ENCODE measurements around the gene GINS1. TPM values are rescaled to one million over a fixed set of nuclear protein-coding genes. Genes with fewer than 3 reads are reported as not detected.

The GINS1 gene
- total RNA-seq, 4 donors from 2014 or later: 0.44 to 1.5 (median 0.89) TPM; not detected in 1

DNA sequence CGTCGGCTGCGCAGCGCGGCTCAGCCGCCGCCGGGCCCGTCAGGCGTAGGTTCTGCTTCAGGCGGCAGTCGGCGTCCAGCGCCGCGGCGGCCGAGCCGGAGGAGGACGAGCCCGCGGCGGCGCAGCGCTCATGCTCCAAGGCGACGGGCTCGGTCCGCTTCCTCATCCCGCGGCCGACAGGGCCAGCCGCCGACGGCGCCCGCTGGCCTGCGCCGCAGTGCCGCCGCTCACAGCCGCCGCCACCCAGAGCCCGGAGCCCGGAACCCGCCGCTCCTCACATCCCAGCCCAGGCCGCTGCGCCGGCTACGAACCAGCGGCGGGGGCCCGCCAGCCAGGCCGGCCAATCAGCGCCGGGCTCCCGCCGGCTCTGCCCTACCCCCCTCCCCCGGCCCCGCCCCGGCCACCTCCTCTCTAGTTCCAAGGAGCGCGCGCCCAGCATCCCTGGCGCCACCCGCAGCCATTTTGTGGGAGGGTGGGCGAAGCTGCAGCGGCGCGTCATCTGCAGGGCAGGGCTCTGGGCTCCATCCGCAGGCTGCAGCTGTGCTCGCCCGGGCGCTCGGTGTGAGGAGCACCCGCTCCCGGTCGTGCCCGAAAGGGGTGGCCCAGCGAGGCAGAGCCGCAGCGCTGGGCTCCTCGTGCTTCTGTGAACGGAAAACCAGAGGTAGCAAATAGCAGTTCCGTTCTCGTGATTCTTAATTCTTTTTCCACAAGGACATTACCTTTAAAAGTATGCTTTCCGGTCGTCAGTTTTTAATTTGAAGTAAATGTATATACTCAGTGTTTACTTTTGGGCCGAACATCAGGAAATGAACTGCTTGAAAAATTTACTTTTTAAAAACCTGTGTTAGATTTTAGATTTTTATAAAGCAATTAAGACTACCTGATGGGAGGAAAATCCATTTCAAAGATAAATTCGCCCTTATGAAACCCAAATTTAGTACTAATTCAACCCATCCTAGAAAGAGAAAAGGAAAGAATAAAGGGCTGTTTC lies 16.6 kb upstream of the GINS1 start, which contains the start of gene ABHD12:
ABHD12 (minus strand) TSS at position 298 of the 991 bp plus-strand sequence; CDS start at position 166, 132 bp downstream.
- Histone ChIP-seq H3K9me3 (no peaks in the 10 kb centered on the region), H3K27me3 (no peaks in the 10 kb centered on the region), H3K4me3 (replicated peaks in 1 of 3) (peak within 1 kb of the TSS; percentile 49 to 85 (median 80)), H3K27ac (peak within 1 kb of the TSS; percentile 86 to 92 (median 90)), H3K36me3 (no peaks in the 10 kb centered on the region), H3K4me1 (peaks cover 19 to 24% of the 10 kb centered on the region in 2 donors)
- 3 to 4% methylated on average over 18 to 26 of the region's 91 CpGs for WGBS, 2 donors
- TF ChIP-seq POLR2A (IDR thresholded peaks at IDR 0.05): peak; percentile 72 to 94
- TF ChIP-seq, protein P1, sequence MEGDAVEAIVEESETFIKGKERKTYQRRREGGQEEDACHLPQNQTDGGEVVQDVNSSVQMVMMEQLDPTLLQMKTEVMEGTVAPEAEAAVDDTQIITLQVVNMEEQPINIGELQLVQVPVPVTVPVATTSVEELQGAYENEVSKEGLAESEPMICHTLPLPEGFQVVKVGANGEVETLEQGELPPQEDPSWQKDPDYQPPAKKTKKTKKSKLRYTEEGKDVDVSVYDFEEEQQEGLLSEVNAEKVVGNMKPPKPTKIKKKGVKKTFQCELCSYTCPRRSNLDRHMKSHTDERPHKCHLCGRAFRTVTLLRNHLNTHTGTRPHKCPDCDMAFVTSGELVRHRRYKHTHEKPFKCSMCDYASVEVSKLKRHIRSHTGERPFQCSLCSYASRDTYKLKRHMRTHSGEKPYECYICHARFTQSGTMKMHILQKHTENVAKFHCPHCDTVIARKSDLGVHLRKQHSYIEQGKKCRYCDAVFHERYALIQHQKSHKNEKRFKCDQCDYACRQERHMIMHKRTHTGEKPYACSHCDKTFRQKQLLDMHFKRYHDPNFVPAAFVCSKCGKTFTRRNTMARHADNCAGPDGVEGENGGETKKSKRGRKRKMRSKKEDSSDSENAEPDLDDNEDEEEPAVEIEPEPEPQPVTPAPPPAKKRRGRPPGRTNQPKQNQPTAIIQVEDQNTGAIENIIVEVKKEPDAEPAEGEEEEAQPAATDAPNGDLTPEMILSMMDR (IDR thresholded peaks at IDR 0.05): peak in 1 of 6 experiments; percentile 3
- peak; percentile 97 to 98 for DNase-seq
- intact Hi-C loops (cut with DNase I): loop anchor here (10.0 kb wide), 1 partner anchor 196 kb away; the partner anchor contains the start of gene ENTPD6

DNA sequence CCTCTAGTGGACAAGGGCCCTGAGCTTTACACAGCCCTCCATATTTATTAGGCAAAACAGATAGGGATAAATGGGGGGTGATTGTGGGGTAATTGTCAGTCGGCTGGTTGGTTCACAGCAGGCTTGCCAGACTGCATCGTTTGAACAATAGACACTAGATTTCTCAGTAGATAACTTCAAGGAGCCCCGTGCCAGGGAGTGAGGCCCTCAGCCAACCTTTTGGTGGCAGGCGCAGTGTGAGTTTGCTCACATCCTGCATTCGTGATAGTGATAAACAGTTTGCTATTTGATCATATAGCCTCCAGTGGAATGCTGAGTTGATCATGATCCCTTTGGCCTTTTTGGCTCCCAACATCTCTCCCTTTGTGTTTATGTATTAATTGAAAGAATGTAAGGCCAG lies 13.2 kb upstream of the GINS1 start:
- H3K4me3 ChIP-seq (replicated peaks in 1 of 3): no peak overlapping the region
- H3K4me1 ChIP-seq: peaks cover 14 to 24% of the 10 kb centered on the region in 2 donors
- WGBS, 2 donors: 29 to 42% methylated on average over 5 of the region's 5 CpGs
- no peaks in the 10 kb centered on the region for H3K36me3 ChIP-seq
- DNase-seq: peak; percentile 18 to 27
- H3K9me3 ChIP-seq: no peaks in the 10 kb centered on the region
- no peaks in the 10 kb centered on the region for H3K27me3 ChIP-seq
- intact Hi-C loops (cut with DNase I): loop anchor here (10.0 kb wide), 1 partner anchor 199 kb away; the partner anchor contains the start of gene ENTPD6
- peak overlapping the region; percentile 21 to 39 (median 30) for H3K27ac ChIP-seq
- TF ChIP-seq POLR2A (IDR thresholded peaks at IDR 0.05): no peak
- TF ChIP-seq, protein P1 (IDR thresholded peaks at IDR 0.05): no peak

DNA sequence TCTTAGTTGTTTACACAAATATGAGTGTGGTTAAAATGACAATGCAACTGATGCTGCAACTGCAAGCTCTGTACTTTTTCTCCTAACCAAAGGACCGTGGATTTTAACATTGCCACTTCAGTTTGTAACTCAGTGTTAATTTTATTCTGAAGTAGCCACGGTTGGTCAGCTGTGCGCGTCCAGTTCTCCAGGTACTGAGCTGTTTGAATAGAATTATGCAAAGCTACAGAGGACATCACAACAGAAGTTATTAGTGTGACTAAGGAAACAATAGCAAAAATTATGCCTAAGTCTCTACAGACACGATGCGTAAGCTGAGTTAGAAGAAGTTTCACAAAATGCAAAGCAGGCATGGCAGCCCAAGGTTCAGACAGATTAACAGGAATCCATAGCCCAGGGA lies 12.5 kb upstream of the GINS1 start:
- TF ChIP-seq, protein P1 (IDR thresholded peaks at IDR 0.05): no peak
- TF ChIP-seq POLR2A (IDR thresholded peaks at IDR 0.05): no peak
- 34 to 41% methylated on average over 6 of the region's 6 CpGs for WGBS, 2 donors
- peak overlapping the region in 1 of 3 donors; percentile 39 for H3K27ac ChIP-seq
- DNase-seq: peak; percentile 75 to 78
- peaks cover 14 to 24% of the 10 kb centered on the region in 2 donors for H3K4me1 ChIP-seq
- intact Hi-C loops (cut with DNase I): loop anchor here (5.0 to 10.0 kb wide), 3 partner anchors 93 to 403 kb away; partner anchors contain the start of genes APMAP and ENTPD6
- H3K36me3 ChIP-seq: no peaks in the 10 kb centered on the region
- no peaks in the 10 kb centered on the region for H3K9me3 ChIP-seq
- no peaks in the 10 kb centered on the region for H3K27me3 ChIP-seq
- no peak overlapping the region for H3K4me3 ChIP-seq (replicated peaks in 1 of 3)

DNA sequence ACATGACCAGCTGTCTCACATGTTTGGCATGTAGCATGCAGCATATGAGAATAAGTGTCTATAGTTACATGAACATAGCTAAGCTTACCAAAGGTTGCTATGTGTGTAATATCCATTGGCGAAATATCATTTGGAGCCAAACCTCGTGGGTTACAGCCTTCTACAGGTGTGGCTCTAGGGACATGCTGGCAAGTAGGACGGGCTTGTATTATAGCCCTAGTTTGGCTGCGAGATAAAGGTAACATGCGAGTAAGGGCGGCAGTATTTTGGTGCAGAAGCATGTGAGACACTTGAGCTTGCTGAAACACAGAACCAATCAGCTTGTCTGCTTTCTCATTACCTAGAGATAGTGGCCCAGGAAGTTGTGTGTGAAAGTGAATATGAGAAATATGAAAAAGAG lies 10.4 kb upstream of the GINS1 start:
- no peak overlapping the region for H3K27ac ChIP-seq
- H3K4me3 ChIP-seq (replicated peaks in 1 of 3): no peak overlapping the region
- intact Hi-C loops (cut with DNase I): loop anchor here (5.0 to 10.0 kb wide), 3 partner anchors 95 to 405 kb away; partner anchors contain the start of genes APMAP and ENTPD6
- 89 to 92% methylated on average over 6 of the region's 6 CpGs for WGBS, 2 donors
- no peaks in the 10 kb centered on the region for H3K27me3 ChIP-seq
- no peak for DNase-seq
- no peaks in the 10 kb centered on the region for H3K36me3 ChIP-seq
- peaks cover 14 to 19% of the 10 kb centered on the region in 2 donors for H3K4me1 ChIP-seq
- H3K9me3 ChIP-seq: no peaks in the 10 kb centered on the region
- TF ChIP-seq, protein P1 (IDR thresholded peaks at IDR 0.05): no peak
- TF ChIP-seq POLR2A (IDR thresholded peaks at IDR 0.05): no peak
